Stimulated activated CD4-positive, alpha-beta T cell treated with anti-CD3 and anti-CD28 coated beads, TNF-alpha, amount 100 ng/mL, for 4 hours (primary cell): Measurements from ENCODE around the gene TESPA1.
"Not testable (repeated sequence)": the region's sequence is repeated elsewhere in the genome, so short reads cannot be mapped to it uniquely, and the experiment has no call there.

Experiments used
- DNase-seq, 3 experiments: peaks; one replicate each; pipeline ENCODE4 v3.0.0-alpha.2; 2020; ENCODE audit warnings: low read depth in 3 of 3

The TESPA1 gene

GRCh38 chr12:54948171-54948570, 36.4 kb downstream of the TESPA1 start:
- no peak for DNase-seq

GRCh38 chr12:54945082-54945481, 39.5 kb downstream of the TESPA1 start:
- DNase-seq, result no peak

- DNase-seq, result not testable (repeated sequence)
Observed at GRCh38 chr12:54943292-54943691, 41.3 kb downstream of the TESPA1 start.

- DNase-seq, result no peak
Observed at GRCh38 chr12:54941659-54942058, 42.9 kb downstream of the TESPA1 start.

GRCh38 chr12:54940727-54941315, 43.7 kb downstream of the TESPA1 start:
- DNase-seq, result no peak

DNA sequence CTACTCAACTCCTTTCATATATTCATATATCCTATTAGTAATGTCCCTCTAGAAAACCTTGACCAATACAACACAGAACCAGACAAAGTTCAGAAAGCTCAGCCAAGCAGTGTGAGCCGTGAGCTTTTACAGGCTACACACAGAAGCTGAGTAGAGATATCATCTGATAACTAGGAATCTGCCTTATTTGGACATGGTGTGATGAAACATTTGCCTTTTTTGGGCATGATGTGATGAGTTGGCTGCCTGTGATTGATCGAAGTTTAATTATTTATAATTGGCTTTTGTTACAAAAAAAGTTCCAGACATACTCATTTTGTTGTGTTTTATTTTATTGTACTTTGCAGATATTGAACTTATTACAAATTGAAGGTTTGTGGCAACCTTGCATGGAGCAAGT, 46.6 kb downstream of the TESPA1 start:
- DNase-seq, result no peak

GRCh38 chr12:54937376-54937775, 47.2 kb downstream of the TESPA1 start:
- DNase-seq, result no peak

DNA sequence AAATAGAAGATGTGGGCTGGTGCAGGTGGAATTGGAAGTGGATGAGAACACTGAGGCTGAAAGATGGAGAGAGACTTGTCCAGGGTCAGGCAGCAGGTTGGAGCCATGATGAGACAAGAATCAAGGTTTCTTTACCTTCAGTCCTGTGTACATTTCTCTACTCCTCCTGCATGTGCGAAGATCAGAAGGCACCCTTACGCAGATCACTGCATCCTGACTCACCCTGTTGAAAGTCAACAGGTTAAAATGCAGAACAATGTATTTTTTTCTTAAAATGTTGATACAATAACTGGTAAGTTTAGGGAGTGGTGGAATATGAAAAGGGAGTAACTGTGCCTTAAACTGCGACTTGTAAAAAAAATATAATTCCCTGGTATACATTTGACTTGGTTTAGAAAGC, 47.8 kb downstream of the TESPA1 start:
- no peak for DNase-seq

DNA sequence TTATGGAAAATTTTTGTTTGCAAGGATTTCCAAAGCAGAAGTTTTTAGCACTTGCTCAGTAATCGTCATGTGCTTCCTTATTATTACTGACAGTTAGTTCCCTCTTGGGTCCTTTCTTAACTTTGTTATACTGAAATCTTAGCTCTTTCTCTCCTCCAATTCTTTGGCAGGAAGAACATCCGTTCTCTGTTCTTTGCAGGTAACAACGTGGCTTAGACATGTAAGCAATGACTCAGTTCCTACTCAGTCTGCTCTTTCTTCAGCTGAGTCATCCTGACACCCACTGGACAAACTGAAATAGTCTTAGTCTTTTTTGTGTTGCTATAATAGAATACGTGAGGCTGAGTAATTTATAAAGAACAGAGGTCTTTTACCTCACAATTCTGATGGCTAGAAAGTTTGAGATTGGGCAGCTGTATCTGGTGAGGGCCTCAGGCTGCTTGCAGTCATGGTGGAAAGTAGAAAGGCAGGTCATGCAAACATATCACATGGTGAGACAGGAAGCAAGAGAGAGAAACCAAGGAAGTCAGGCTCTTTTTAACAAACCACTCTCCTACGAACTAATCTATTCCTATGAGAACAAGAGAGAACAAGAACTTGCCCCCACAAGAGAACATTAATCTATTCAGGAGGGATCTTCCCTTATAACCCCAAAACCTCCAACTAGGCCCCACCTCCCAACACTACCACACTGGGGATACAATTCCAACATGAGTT, 49.2 kb downstream of the TESPA1 start:
- DNase-seq, result peak in 2 of 3 experiments; percentile 24

- no peak for DNase-seq
Observed at GRCh38 chr12:54934419-54934818, 50.1 kb downstream of the TESPA1 start.

DNA sequence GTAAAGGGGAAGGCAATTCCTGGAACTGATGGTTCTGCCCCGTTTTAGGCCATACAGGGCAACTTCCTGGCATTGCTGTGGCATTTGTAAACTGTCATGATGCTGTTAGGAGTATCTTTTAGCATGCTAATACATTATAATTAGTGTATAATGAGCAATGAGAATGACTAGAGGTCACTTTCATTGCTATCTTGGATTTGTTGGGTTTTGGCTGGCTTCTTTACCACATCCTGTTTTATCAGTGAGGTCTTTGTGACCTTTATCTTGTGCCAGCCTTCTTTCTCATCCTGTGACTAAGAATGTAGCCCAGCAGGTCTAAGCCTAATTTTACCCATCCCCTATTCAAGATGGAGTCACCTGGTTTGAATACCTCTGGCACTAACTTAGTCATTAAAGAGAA, 51.2 kb downstream of the TESPA1 start:
- no peak for DNase-seq

DNA sequence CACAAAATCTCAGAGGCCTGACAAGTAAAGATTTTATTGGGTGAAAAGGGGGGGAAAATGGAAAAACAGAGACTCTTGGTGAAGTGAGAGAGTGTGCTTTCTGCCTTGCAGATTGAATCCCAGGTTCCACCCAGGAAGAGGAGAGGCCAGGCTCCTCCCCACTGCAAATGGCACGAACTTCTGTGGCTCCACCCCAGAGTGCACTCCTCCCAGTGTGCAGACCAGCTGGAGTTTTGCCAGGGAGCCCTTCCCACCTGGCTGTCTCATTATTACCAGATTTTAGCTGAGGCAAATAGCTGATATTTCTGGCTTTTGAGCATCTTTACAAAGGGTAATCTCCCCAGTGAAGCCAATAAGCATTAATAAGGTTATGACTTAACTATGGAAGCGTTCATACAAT, 51.9 kb downstream of the TESPA1 start:
- DNase-seq, result no peak

DNA sequence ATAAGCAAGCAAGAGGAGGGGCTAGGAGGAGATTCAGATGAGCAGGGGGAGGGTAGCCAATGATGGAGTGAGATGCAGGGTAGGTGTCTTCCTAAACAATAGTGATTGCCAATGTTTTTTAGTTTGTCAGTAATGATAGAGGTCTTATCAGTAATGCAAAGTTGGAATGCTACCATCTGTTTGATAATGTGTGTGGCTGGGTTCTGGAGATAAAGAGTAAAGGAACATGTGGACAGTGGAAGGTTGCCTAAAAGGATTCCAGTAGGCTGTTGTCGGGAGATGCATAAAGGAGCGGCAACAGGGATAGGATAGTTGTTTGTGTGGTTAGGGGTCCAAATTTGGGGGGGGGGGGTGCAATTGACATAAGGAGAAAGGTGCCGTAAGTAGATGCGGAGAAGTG, 52.5 kb downstream of the TESPA1 start:
- no peak for DNase-seq

DNA sequence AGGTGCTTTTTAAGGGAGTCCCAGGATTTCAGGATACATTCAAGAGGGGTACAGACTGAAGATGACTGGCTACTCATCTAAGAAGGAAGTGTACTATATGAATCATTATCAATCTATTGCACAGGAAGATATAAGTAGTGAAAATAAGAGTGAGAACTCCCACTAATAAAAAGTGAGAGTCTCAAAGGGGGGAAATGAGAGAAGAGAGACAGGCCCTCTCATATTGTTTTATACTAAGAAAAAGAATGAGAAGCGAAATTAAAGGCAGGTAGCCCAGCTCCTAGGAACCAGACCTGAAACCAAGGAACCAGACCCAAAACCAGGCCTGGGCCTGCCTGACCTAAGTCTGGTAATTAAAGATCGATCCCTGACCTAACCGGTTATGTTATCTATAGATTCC, 54.6 kb downstream of the TESPA1 start:
- no peak for DNase-seq

DNA sequence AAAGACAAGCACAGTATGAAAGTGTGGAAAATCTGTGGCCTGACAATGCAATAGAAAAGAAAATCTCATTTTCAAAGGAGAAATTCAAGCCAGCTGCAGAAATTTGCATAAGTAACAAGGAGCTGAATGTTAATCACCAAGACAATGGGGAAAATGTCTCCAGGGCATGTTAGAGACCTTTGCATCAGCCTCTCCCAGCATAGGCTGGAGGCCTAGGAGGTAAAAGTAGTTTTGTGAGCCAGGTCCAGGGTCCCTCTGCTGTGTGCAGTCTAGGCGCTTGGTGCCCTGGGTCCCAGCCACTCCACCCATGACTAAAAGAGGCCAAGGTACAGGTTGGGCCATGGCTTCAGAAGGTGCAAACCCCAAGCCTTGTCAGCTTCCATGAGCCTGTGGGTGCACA, 58.3 kb downstream of the TESPA1 start:
- DNase-seq, result no peak

DNA sequence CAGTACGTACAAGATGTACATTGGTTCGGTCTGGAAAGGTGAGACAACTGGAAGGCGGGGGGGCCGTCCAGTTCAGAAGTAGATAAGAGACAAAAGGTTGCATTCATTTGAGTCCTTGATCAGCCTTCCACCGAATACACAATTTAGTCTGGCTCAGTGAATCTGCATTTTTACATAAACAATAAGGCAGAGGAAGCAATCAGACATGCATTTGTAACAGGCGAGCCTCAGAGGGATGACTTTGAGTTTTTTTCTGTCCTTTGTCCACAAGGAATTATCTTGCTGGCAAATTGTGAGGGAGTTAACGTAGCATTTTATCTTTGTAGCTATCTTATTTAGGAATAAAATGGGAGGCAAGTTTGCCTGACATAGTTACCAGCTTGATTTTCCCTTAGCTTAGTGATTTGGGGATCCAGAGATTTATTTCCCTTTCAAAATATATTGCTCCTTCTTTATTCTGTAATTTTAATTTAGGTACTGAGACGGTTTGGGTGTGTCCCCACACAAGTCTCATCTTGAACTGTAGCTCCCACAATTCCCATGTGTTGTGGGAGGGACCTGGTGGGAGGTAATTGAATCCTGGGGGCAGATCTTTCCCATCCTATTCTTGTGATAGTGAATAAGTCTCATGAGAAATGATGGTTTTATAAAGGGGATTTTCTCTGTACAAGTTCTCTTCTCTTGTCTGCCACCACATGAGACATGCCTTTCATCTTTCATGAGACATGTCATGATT, 59.4 kb downstream of the TESPA1 start:
- no peak for DNase-seq

DNA sequence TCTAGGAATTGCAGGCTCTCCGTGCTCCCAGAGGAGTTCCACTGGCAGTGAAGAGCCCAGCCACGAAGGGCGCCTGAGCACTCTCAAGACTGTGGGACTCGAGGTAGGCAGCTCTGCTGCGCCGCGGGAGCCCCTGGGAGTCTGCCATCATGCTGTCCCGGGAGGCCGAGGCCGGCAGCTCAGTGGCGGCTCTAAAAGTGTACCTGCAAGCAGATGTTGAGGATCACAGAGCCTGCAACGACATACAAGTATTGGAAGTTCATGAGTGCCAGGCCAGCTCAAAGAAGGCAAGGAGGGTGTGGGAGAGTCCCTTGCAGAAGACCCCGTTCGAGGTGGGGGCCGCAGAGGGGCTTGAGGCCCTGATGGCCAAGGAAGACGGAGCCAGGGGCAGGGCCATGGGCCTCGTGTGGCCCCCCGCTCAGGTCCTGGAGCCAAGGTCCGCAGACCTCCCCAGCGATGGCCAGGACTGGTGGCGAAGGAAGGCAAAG, 67.5 kb downstream of the TESPA1 start:
- no peak for DNase-seq
